Globus pallidus (tissue), 1 donor: Measurements from ENCODE around the gene SSR2.
"Not testable (repeated sequence)": the region's sequence is repeated elsewhere in the genome, so short reads cannot be mapped to it uniquely, and the experiment has no call there.

Experiments used
- DNase-seq: peaks from one replicate; pipeline ENCODE4 v3.0.0-alpha.2; 2015; ENCODE audit warnings: low spot score

SSR2 gene

GRCh38 chr1:156048663-156049258 lies 28.0 kb upstream of the SSR2 start:
- no peak for DNase-seq

GRCh38 chr1:156045076-156045475 lies 24.3 kb upstream of the SSR2 start:
- DNase-seq, result no peak

GRCh38 chr1:156042828-156043227 lies 22.1 kb upstream of the SSR2 start:
- no peak for DNase-seq

- not testable (repeated sequence) for DNase-seq
Observed at GRCh38 chr1:156034991-156035390, 14.2 kb upstream of the SSR2 start.

- DNase-seq, result no peak
Observed at GRCh38 chr1:156033011-156033410, 12.3 kb upstream of the SSR2 start.

- DNase-seq, result no peak
Observed at GRCh38 chr1:156026588-156026987, 5.8 kb upstream of the SSR2 start.

- no peak for DNase-seq
Observed at GRCh38 chr1:156025876-156026275, 5.1 kb upstream of the SSR2 start.

GRCh38 chr1:156024801-156025200 lies 4.0 kb upstream of the SSR2 start:
- DNase-seq, result no peak

- no peak for DNase-seq
Observed at GRCh38 chr1:156021954-156022353, 1.2 kb upstream of the SSR2 start.

GRCh38 chr1:156021093-156021428 lies 310 bp upstream of the SSR2 start:
- peak; percentile 11 for DNase-seq

GRCh38 chr1:156019946-156020292 lies 832 bp downstream of the SSR2 start:
- no peak for DNase-seq

- DNase-seq, result no peak
Observed at GRCh38 chr1:156014829-156015228, 5.9 kb downstream of the SSR2 start.

GRCh38 chr1:156012051-156012817 lies 8.5 kb downstream of the SSR2 start:
- DNase-seq, result no peak

GRCh38 chr1:156009404-156009803 lies 11.3 kb downstream of the SSR2 start:
- DNase-seq, result no peak

GRCh38 chr1:156006666-156007376 lies 13.9 kb downstream of the SSR2 start:
- DNase-seq, result no peak

GRCh38 chr1:156004843-156005584 lies 15.7 kb downstream of the SSR2 start:
- no peak for DNase-seq

GRCh38 chr1:156003923-156004188 lies 16.9 kb downstream of the SSR2 start:
- DNase-seq, result no peak

GRCh38 chr1:156002188-156002911 lies 18.4 kb downstream of the SSR2 start:
- DNase-seq, result no peak

GRCh38 chr1:156001662-156002171 lies 19.0 kb downstream of the SSR2 start:
- DNase-seq, result no peak

GRCh38 chr1:156001021-156001661 lies 19.6 kb downstream of the SSR2 start:
- DNase-seq, result no peak

- DNase-seq, result no peak
Observed at GRCh38 chr1:155999964-156000363, 20.8 kb downstream of the SSR2 start.

- no peak for DNase-seq
Observed at GRCh38 chr1:155996166-155996565, 24.6 kb downstream of the SSR2 start.
